Karpas-422 (cell line): Measurements from ENCODE around the gene TBC1D10A. TPM values are rescaled to one million over a fixed set of nuclear protein-coding genes. Genes with fewer than 3 reads are reported as not detected.
"Not testable (repeated sequence)": the region's sequence is repeated elsewhere in the genome, so short reads cannot be mapped to it uniquely, and the experiment has no call there.

Experiments used
- DNase-seq: peaks from one replicate; pipeline ENCODE4 v3.0.0-alpha.2; 2015
- H2AFZ ChIP-seq: fragments of 200-600 bp; sonication (generic); 2 replicates; pipeline ENCODE4 v1.6.1; 2014; ENCODE audit warnings: antibody characterized with exemption, low read length, mixed read lengths
- H3K27ac ChIP-seq: fragments of 200-600 bp; sonication (generic); 2 replicates; pipeline ENCODE4 v1.5.1; 2014; ENCODE audit warnings: mild to moderate bottlenecking, low read length, moderate library complexity
- H3K27me3 ChIP-seq: fragments of 200-600 bp; sonication (generic); 2 replicates; pipeline ENCODE4 v1.6.1; 2014; ENCODE audit warnings: low read length, mixed read lengths
- H3K36me3 ChIP-seq: fragments of 200-600 bp; sonication (generic); 2 replicates; pipeline ENCODE4 v1.6.1; 2014; ENCODE audit warnings: low read length, mixed read lengths; ENCODE audit not compliant: insufficient read depth
- H3K4me1 ChIP-seq: fragments of 200-600 bp; sonication (generic); 2 replicates; pipeline ENCODE4 v1.6.1; 2014; ENCODE audit warnings: mild to moderate bottlenecking, low read length, mixed read lengths
- H3K4me2 ChIP-seq: fragments of 200-600 bp; sonication (generic); 2 replicates; pipeline ENCODE4 v1.6.1; 2014; ENCODE audit warnings: low read length, low read depth, mild to moderate bottlenecking; ENCODE audit not compliant: poor library complexity, severe bottlenecking
- H3K4me3 ChIP-seq: fragments of 200-600 bp; sonication (generic); 2 replicates; pipeline ENCODE4 v1.5.1; 2014; ENCODE audit warnings: mild to moderate bottlenecking, antibody characterized with exemption, low read length, mixed read lengths
- H3K79me2 ChIP-seq: fragments of 200-600 bp; sonication (generic); 2 replicates; pipeline ENCODE4 v1.6.1; 2014; ENCODE audit warnings: mild to moderate bottlenecking, low read length, mixed read lengths
- H3K9ac ChIP-seq: fragments of 200-600 bp; sonication (generic); 2 replicates; pipeline ENCODE4 v1.6.0; 2014; ENCODE audit warnings: low read length
- H3K9me2 ChIP-seq: fragments of 200-600 bp; sonication (generic), shearing (Covaris generic); replicated peaks from 2 replicates; pipeline ENCODE4 v1.6.0; 2014; ENCODE audit warnings: mild to moderate bottlenecking, low read length, moderate library complexity; ENCODE audit not compliant: insufficient read depth
- H3K9me3 ChIP-seq: fragments of 300-700, 200-600 bp; sonication (generic); 2 replicates; pipeline ENCODE4 v1.6.1; 2014; ENCODE audit warnings: low read length, mixed read lengths
- H4K20me1 ChIP-seq: fragments of 200-600 bp; sonication (generic); 2 replicates; pipeline ENCODE4 v1.6.1; 2014; ENCODE audit warnings: mild to moderate bottlenecking, antibody characterized with exemption, low read length, low read depth; ENCODE audit not compliant: insufficient read depth
- total RNA-seq: library from RNA; depleted of rRNA; stranded (reverse); fragments of >200 nt; shearing (Covaris generic); gene quantifications from 2 replicates; pipeline ENCODE4 v1.2.3, GENCODE V29; 2014; ENCODE audit warnings: low replicate concordance

TBC1D10A gene
- total RNA-seq, 1 experiment from 2014 or later: 7.6 TPM

DNA sequence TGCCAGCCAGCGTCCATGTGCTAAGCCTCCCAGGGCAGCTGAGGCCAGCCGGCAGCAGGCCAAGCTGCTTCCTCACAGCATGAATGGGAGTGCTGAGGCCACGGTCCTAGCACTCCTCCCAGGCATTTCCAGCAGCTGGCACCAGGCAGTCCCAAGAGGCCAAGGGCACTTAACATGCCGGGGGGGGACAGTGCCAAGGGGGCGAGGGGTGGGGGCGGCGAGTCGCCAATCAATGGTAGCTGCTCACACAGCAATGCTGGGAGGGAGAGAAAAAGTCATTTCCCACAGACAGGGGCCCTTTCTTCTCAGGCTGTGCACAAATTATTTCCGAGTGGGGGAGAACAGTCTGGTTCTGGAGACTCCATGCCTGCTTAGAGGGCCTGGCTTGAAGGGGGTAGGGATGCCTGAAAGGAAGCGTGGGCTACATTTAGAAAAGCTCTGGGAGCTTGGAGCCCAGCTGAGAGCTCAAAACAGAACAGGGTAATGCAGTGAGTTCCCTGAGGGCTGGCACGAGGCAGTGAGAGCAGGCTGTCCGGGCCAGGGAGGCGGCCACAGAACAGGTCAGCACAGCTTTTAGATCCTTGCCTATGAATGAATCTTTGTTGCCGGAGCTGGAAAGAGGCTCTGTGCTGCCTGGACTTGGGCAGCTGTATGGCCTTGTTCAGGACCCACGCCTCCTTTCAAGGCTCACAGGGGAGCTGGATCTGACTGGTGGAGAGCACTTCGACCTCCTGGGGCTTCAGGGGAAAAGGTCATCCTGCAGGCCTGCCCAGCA lies 14.4 kb upstream of the TBC1D10A start:
- Histone ChIP-seq H3K27me3 (no peaks in the 10 kb centered on the region), H3K9ac (no peak overlapping the region), H2AFZ (no peak overlapping the region), H3K79me2 (no peaks in the 10 kb centered on the region), H3K36me3 (peaks cover 54% of the 10 kb centered on the region), H3K9me3 (no peaks in the 10 kb centered on the region), H3K4me1 (no peaks in the 10 kb centered on the region), H4K20me1 (no peaks in the 10 kb centered on the region), H3K27ac (no peak overlapping the region), H3K4me3 (no peak overlapping the region), H3K9me2 (no peaks in the 10 kb centered on the region), H3K4me2 (no peak overlapping the region)
- no peak for DNase-seq

DNA sequence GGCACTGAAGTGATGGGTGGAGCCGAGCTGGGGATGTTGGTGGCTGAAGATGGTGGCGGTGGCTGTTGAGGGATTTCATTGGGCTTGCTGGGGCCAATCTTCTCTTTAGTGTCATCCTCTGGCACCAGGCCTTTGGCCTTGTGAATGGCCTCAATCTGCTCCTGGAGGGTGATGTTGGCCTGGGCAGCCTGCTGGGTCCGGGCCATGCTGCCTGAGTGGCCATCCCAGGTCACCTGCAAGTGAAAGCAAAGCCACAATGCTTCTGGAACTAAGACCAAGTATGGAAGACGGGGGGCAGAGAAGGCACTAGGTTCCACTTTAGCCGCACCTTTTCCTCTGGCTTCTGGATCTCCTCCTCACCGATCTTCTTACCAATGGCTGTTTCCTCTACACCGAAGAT lies 12.1 kb upstream of the TBC1D10A start:
- Histone ChIP-seq H4K20me1 (no peaks in the 10 kb centered on the region), H3K9me2 (no peaks in the 10 kb centered on the region), H3K27ac (no peak overlapping the region), H3K36me3 (peaks cover 47% of the 10 kb centered on the region), H3K79me2 (no peaks in the 10 kb centered on the region), H3K4me1 (no peaks in the 10 kb centered on the region), H3K4me3 (no peak overlapping the region), H3K27me3 (no peaks in the 10 kb centered on the region), H3K4me2 (no peak overlapping the region), H2AFZ (no peak overlapping the region), H3K9ac (no peak overlapping the region), H3K9me3 (no peaks in the 10 kb centered on the region)
- DNase-seq: no peak

DNA sequence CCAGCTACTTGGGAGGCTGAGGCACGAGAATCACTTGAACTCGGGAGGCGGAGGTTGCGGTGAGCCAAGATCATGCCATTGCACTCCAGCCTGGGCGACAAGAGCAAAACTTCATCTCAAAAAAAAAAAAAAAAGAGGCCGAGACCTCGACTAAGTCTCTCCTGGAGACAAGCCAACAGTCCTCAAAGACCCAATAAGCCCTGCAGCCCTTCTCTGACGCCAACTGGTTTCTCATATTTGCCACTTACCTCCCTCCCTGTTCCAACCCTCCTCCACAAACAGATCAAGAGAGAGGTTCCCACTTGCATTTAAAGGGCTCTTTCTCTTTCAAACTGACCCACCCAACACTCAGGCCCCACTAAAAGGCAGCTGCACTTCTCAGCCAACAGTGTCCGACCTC lies 11.6 kb upstream of the TBC1D10A start:
- H3K9ac ChIP-seq, H3K9me2 ChIP-seq, H4K20me1 ChIP-seq: not testable (repeated sequence)

DNA sequence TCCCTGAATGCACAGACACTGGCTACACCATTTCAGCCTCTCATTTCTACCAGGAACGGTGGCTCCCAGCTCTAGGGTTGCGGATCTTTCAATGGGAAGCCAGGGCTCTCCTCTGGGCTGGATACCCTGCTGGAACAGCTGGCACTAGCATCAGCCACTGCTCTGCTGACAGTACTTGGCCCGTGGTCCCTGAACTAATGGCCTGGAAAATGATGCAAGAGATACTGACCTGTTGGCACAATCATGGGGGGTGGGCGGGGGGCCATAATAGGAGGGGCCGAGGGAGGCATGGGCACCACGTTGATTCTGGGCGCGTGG lies 10.7 kb upstream of the TBC1D10A start:
- Histone ChIP-seq H2AFZ (no peak overlapping the region), H3K9me2 (no peaks in the 10 kb centered on the region), H3K4me3 (no peak overlapping the region), H3K4me1 (no peaks in the 10 kb centered on the region), H3K27ac (no peak overlapping the region), H3K9me3 (no peaks in the 10 kb centered on the region), H3K4me2 (no peak overlapping the region), H3K36me3 (peaks cover 49% of the 10 kb centered on the region), H4K20me1 (no peaks in the 10 kb centered on the region), H3K79me2 (no peaks in the 10 kb centered on the region), H3K9ac (no peak overlapping the region), H3K27me3 (no peaks in the 10 kb centered on the region)
- DNase-seq: no peak

More for the DNA sequence above, 11.6 kb upstream of the TBC1D10A start:
- H3K4me3 ChIP-seq, H3K9me3 ChIP-seq, H3K27me3 ChIP-seq, H3K79me2 ChIP-seq, H3K4me1 ChIP-seq, H3K4me2 ChIP-seq, H3K27ac ChIP-seq, DNase-seq, H2AFZ ChIP-seq: not testable (repeated sequence)
- peaks cover 47% of the 10 kb centered on the region for H3K36me3 ChIP-seq

DNA sequence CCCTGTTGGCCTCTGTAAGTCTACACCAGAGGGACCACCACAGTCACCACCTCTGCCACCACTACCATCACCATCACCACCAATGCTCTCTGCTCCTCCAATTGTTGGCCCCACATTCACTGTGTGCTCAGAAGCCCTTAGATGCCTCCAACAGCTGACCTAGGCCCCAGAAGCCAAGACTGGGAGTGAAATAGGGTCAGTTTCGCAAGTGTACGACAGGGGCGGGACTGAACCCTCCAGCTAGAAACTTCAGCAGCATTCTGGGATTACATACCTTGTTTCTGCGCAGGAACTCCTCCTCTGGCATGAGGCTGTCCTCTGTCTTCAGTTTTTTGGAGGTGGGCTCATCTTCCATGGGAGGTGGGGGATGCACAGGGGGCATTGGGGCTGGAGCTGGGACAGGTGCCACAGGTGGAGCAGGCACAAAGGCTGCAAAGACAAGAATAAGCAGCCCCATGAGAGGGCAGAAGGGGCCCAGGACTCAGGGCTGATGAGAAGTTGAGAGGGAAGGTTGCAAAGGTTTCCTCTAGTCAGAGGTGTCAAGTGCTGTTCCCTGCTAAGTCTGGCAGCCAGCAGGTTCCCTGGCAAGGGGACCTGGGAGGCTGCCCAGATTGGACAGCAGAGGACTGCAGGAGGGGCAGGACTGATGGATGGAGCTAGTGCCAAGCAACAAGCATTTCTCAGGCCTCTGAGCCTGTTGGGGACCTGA lies 10.2 kb upstream of the TBC1D10A start:
- no peak for DNase-seq
- no peaks in the 10 kb centered on the region for H3K27me3 ChIP-seq
- peaks cover 50% of the 10 kb centered on the region for H3K36me3 ChIP-seq
- no peaks in the 10 kb centered on the region for H3K9me3 ChIP-seq
- no peaks in the 10 kb centered on the region for H3K9me2 ChIP-seq
- H3K4me1 ChIP-seq: no peaks in the 10 kb centered on the region
- H3K4me2 ChIP-seq: no peak overlapping the region
- no peaks in the 10 kb centered on the region for H3K79me2 ChIP-seq
- H3K27ac ChIP-seq: no peak overlapping the region
- no peak overlapping the region for H2AFZ ChIP-seq
- no peak overlapping the region for H3K4me3 ChIP-seq
- no peaks in the 10 kb centered on the region for H4K20me1 ChIP-seq
- H3K9ac ChIP-seq: no peak overlapping the region

DNA sequence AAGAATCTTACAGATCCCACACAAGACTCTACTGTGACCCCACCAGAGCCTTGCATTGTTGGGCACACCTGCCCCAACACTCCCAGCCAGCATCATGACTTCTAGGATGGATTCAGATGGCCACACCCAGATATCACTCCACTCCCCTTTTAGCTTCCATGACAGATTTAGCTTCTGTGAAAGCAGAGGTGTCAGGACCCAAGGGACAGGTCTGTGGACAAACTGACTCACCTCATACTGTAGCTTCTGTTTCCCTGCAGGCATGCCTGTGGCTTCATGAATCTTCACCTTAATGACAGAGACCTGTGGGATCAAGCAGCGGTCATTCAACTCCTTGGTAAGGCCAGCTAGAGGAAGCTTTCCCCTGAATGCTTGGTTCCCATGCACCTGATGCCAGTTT lies 8.5 kb upstream of the TBC1D10A start:
- no peaks in the 10 kb centered on the region for H4K20me1 ChIP-seq
- no peak overlapping the region for H3K9ac ChIP-seq
- no peaks in the 10 kb centered on the region for H3K79me2 ChIP-seq
- no peak for DNase-seq
- peaks cover 50% of the 10 kb centered on the region for H3K36me3 ChIP-seq
- H3K9me3 ChIP-seq: no peaks in the 10 kb centered on the region
- no peak overlapping the region for H3K27ac ChIP-seq
- H3K9me2 ChIP-seq: no peaks in the 10 kb centered on the region
- no peaks in the 10 kb centered on the region for H3K27me3 ChIP-seq
- H3K4me3 ChIP-seq: no peak overlapping the region
- no peak overlapping the region for H3K4me2 ChIP-seq
- no peaks in the 10 kb centered on the region for H3K4me1 ChIP-seq
- no peak overlapping the region for H2AFZ ChIP-seq

DNA sequence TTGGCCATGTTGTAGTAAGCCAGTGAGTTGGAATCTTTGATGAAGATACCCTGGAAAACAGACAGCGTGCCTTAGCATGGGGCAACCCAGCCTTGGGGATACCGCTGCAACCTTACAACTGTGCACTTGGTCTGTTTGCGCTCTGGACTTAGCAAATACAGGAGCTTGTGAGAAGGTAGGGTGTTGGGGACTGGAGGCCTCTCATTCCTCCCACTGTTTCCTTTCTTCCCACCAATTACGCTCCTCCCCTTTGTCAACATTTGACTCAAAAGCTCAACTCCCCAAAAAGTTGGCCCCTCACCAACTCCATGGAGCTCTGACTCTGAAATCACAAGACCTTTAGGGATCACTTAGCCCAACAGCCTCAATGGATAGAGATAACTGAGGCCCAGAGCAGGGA lies 7.9 kb upstream of the TBC1D10A start:
- Histone ChIP-seq H3K9me2 (no peaks in the 10 kb centered on the region), H4K20me1 (no peaks in the 10 kb centered on the region), H3K9me3 (no peaks in the 10 kb centered on the region), H3K27me3 (no peaks in the 10 kb centered on the region), H3K27ac (no peak overlapping the region), H3K4me1 (no peaks in the 10 kb centered on the region), H3K4me3 (no peak overlapping the region), H3K9ac (no peak overlapping the region), H3K4me2 (no peak overlapping the region), H2AFZ (no peak overlapping the region), H3K36me3 (peaks cover 45% of the 10 kb centered on the region), H3K79me2 (no peaks in the 10 kb centered on the region)
- DNase-seq: no peak

DNA sequence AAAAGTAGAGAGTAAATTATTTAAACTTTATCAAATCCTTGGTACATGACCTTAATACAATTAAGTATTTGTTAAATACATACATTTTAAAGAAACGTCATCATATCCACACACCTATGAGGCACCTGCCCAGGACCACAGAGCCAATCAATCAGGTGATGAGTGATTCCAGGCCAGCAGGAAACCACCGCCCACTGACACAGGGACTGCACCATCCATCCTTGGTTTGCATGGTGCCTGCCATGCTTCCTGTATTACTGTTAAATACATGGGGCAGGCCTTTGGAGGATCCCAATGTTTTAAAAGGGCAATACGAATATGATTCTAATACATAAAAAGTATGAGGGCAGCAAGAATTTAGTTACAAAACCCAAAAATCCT lies 7.0 kb upstream of the TBC1D10A start:
- no peak overlapping the region for H2AFZ ChIP-seq
- no peak overlapping the region for H3K4me2 ChIP-seq
- no peaks in the 10 kb centered on the region for H4K20me1 ChIP-seq
- no peak overlapping the region for H3K9ac ChIP-seq
- H3K79me2 ChIP-seq: no peaks in the 10 kb centered on the region
- H3K36me3 ChIP-seq: peaks cover 41% of the 10 kb centered on the region
- DNase-seq: no peak
- H3K9me3 ChIP-seq: no peaks in the 10 kb centered on the region
- no peaks in the 10 kb centered on the region for H3K9me2 ChIP-seq
- H3K27me3 ChIP-seq: no peaks in the 10 kb centered on the region
- no peak overlapping the region for H3K4me3 ChIP-seq
- no peaks in the 10 kb centered on the region for H3K4me1 ChIP-seq
- H3K27ac ChIP-seq: no peak overlapping the region
